Tibial nerve (tissue), 3 donors: ENCODE results near the gene REV3L.

Source experiments
- CTCF ChIP-seq, 5 experiments: fragments of 200-600 bp in 3 of 5; fragments of 450-650 bp in 2 of 5; sonication (generic) in 3 of 5; IDR thresholded peaks; one replicate each; pipeline ENCODE4 v1.5.1; 2016 to 2019; ENCODE audit warnings: antibody characterized with exemption in 5 of 5, mild to moderate bottlenecking in 3 of 5, moderate library complexity in 2 of 5
- POLR2A ChIP-seq, 2 donors: fragments of 450-650 bp; IDR thresholded peaks; one replicate each; pipeline ENCODE4 v1.6.1; 2017; ENCODE audit warnings: antibody characterized with exemption in 2 of 2, mild to moderate bottlenecking in 2 of 2, moderate library complexity in 2 of 2

- no peak for TF ChIP-seq POLR2A (IDR thresholded peaks at IDR 0.05)
- no peak for TF ChIP-seq CTCF (IDR thresholded peaks at IDR 0.05)
Measured at GRCh38 chr6:111367393-111368088, 115.5 kb downstream of the REV3L start.
